Measurements from ENCODE around the gene PDGFRB. TPM values are rescaled to one million over a fixed set of nuclear protein-coding genes. Genes with fewer than 3 reads are reported as not detected.

PDGFRB gene
- total and polyA plus RNA-seq, 10 of the 15 experiments (the other 5 are each of a cell fraction or from before 2014, with no cell fraction given): 0.02 to 3.0 (median 1.0) TPM

GRCh38 chr5:150068472-150068871 is 87.2 kb downstream of the PDGFRB start:
- H4K20me1 ChIP-seq (ENCODE audit: control insufficient read depth, insufficient read depth): no peaks in the 10 kb centered on the region
- H3K4me2 ChIP-seq (ENCODE audit: control insufficient read depth, insufficient read depth): no peak overlapping the region
- no peak overlapping the region for H3K4me3 ChIP-seq
- no peak overlapping the region for H3K27ac ChIP-seq (ENCODE audit: control insufficient read depth, insufficient read depth)
- ChIA-PET RAD21 (ENCODE audit: unreplicated experiment) (no interaction called here), CTCF (no interaction called here), POLR2A (interaction anchor here (0.6 kb wide), 1 partner anchor 489 kb away, joined by 3 read pairs; no protein-coding TSS in a partner anchor), SMC1A (ENCODE audit: uncharacterized antibody, unreplicated experiment) (no interaction called here)
- H3K4me1 ChIP-seq (ENCODE audit: control insufficient read depth, insufficient read depth, low read length): no peaks in the 10 kb centered on the region
- no peak overlapping the region for H3K9ac ChIP-seq (ENCODE audit: control insufficient read depth, insufficient read depth, low read length)
- H3K27me3 ChIP-seq (replicated peaks in 1 of 2; ENCODE audit: control insufficient read depth in 2 of 2, insufficient read depth in 2 of 2, low read length in 1 of 2): no peaks in the 10 kb centered on the region; a peak in 1 of 4 replicates
- no peaks in the 10 kb centered on the region for H3K79me2 ChIP-seq (ENCODE audit: control insufficient read depth, insufficient read depth, low read length)
- no TSS peak for BruUV-seq (replicated peaks)
- FAIRE-seq (no peak), DNase-seq (ENCODE audit: low read depth, low spot score) (no peak), ATAC-seq (no peak)
- WGBS (ENCODE audit: insufficient coverage, insufficient replicate concordance, low lambda C conversion rate, missing lambda C conversion rate): 33% methylated on average over 4 of the region's 4 CpGs
- in situ Hi-C loops (cut with MboI) (no loop called here), intact Hi-C loops (cut with micrococcal nuclease; ENCODE audit: unreplicated experiment) (no loop called here)
- no peak for TF ChIP-seq STAT3 (IDR thresholded peaks at IDR 0.05; ENCODE audit: low read depth, low read length)
- TF ChIP-seq, protein P1, sequence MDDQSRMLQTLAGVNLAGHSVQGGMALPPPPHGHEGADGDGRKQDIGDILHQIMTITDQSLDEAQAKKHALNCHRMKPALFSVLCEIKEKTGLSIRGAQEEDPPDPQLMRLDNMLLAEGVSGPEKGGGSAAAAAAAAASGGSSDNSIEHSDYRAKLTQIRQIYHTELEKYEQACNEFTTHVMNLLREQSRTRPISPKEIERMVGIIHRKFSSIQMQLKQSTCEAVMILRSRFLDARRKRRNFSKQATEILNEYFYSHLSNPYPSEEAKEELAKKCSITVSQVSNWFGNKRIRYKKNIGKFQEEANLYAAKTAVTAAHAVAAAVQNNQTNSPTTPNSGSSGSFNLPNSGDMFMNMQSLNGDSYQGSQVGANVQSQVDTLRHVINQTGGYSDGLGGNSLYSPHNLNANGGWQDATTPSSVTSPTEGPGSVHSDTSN (IDR thresholded peaks at IDR 0.05; ENCODE audit: insufficient replicate concordance, low read depth, low read length): no peak
- TF ChIP-seq EED (IDR thresholded peaks at IDR 0.05; ENCODE audit: low read depth): no peak
- TF ChIP-seq RELA (IDR thresholded peaks at IDR 0.05; ENCODE audit: borderline replicate concordance, partially characterized antibody): no peak
- no peak for TF ChIP-seq USF2 (IDR thresholded peaks at IDR 0.05; ENCODE audit: borderline replicate concordance, low read depth, low read length)
- no peak for TF ChIP-seq HDAC6 (IDR thresholded peaks at IDR 0.05; ENCODE audit: unreplicated experiment)
- TF ChIP-seq CHD2 (IDR thresholded peaks at IDR 0.05; ENCODE audit: borderline replicate concordance, low read depth, low read length): no peak
- TF ChIP-seq SMAD5 (IDR thresholded peaks at IDR 0.05; ENCODE audit: low read depth): no peak
- H3K9me3 ChIP-seq (replicated peaks; ENCODE audit: control insufficient read depth, insufficient read depth, low read length): no peaks in the 10 kb centered on the region
- H3K36me3 ChIP-seq (ENCODE audit: control insufficient read depth in 2 of 2, insufficient read depth in 2 of 2, low read length in 1 of 2): no peaks in the 10 kb centered on the region
- no peak overlapping the region for H2AFZ ChIP-seq (ENCODE audit: control insufficient read depth, low read depth, low read length)
